Raji (cell line): ENCODE results near the gene AZU1.

Experiments used
- POLR2A ChIP-seq: IDR thresholded peaks from 2 replicates; pipeline ENCODE4 v1.6.1; 2011; ENCODE audit warnings: low read depth, low read length, control low read depth; ENCODE audit not compliant: insufficient read depth

AZU1 gene

DNA sequence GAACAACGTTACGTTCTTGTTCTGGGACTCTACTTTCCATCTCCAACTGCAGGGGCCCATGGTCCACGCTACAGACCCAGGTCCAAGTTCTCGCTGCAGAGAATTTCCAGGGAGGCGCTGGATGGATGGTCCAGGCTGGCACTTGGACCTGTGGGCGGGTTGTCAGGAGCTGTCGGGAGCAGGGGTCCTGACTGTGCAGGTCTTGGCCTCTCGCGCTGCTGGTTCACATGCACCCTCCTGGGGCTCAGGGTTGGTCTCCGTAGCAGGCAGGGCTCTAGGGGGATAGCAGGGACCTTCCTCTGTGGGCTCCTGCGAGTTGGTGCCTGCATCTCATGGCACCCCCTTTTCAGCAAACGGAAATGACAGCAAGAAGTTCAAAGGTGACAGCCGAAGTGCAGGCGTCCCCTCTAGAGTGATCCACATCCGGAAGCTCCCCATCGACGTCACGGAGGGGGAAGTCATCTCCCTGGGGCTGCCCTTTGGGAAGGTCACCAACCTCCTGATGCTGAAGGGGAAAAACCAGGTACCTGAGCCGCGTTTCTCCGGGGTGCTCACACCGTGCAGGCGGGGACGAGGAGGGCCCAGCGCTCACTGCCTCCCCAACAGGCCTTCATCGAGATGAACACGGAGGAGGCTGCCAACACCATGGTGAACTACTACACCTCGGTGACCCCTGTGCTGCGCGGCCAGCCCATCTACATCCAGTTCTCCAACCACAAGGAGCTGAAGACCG, 23.8 kb upstream of the AZU1 start:
- TF ChIP-seq POLR2A = no peak

DNA sequence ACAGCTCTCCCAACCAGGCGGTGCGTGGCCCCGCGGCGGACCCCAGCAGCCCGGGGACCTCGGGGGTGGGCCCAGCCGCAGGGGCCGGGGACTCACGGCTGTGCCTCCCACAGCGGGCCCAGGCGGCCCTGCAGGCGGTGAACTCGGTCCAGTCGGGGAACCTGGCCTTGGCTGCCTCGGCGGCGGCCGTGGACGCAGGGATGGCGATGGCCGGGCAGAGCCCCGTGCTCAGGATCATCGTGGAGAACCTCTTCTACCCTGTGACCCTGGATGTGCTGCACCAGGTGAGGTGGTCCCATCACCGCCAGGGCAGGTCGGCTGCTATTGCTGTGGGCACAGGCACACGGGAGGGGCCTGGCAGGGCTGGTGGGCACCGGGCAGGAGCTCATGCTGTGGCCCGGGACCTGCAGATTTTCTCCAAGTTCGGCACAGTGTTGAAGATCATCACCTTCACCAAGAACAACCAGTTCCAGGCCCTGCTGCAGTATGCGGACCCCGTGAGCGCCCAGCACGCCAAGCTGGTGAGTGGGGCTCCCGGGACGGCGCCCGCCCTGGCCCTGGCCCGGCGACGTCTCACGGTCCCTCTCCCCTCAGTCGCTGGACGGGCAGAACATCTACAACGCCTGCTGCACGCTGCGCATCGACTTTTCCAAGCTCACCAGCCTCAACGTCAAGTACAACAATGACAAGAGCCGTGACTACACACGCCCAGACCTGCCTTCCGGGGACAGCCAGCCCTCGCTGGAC, 23.0 kb upstream of the AZU1 start:
- TF ChIP-seq POLR2A = no peak

DNA sequence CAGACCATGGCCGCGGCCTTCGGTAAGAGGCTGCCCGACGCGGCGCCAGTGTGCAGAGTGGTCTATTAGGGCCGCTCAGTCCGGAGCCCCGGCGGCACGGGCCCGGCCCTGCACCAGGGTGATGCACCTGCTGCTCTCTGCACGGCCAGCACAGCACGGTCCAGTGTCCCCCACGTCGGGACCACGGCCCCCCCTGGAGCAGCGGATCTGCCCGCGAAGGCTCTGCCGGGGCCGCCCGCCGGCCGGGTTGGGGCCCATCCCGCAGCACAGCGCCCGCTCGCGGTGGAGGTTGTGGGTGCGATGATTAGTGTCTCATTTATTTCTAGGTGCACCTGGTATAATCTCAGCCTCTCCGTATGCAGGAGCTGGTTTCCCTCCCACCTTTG, 22.5 kb upstream of the AZU1 start:
- no peak for TF ChIP-seq POLR2A

DNA sequence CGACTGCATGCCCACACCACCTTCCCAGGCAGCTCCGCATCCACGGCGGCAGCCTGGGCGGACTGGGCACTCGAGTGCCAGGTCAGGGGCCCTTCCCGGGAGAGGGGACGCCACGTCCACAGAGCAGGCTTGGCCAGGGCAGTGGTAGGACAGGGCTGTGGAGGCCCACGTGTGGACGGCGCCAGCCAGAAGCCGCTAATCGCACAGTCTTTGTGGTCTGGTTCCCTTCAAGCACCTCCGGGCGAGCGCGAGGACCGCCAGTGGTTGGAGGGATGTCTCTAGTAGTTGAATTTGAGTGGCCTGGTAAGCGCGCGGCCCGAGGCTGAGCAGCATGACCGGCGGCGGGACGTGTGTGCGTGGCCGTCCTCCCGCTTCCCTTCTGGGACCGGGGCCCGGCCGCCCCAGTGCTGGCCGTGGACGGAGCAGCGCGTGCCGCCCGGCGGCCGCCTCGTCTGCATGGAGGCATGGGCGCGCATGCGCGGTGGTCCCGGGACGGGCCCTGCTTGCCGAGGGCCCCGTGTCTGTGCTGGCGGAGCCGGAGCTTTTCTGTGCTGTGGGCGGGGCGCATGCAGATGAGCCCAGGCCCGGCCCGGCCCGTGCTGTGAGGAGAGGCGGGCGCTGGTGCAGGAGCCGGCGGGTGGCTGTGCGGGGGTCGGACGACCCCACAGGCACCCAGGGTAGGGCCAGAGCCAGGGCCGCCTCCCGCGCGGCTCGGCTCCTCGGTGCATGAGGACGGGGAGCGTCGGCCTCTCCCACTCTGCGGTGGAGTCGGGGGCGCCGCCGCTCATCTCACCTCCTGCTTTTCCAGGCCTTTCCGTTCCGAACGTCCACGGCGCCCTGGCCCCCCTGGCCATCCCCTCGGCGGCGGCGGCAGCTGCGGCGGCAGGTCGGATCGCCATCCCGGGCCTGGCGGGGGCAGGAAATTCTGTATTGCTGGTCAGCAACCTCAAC, 21.8 kb upstream of the AZU1 start:
- no peak for TF ChIP-seq POLR2A

DNA sequence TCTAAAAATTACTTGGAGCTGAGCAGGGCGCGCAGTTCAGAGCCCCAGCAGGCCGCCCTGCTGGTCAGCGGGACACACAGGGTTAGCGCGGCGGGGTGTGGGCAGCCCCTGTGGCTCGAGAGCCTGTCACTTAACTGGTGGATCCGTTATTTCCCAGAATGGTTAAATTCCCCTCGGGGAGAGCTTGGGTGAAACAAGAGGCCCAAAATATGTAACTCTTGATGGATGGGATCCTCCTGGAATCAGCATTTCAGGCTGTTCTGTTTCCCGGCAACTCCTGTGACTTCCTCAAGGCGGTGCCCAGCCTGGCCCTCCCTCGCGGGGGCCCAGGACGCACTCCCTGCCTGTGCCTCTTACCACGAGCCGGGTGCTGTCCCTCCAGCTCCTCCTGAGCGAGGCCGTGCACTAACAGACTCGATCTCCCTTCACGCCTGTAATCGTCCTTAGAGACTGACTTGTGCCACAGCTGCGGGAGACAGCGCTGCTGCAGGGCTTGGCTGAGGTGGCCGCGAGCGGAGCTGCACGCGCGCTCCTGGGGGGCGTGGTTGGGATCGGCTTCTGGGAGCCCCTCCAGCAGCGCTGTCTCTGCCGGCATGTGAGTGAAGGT, 20.7 kb upstream of the AZU1 start:
- TF ChIP-seq POLR2A = no peak

DNA sequence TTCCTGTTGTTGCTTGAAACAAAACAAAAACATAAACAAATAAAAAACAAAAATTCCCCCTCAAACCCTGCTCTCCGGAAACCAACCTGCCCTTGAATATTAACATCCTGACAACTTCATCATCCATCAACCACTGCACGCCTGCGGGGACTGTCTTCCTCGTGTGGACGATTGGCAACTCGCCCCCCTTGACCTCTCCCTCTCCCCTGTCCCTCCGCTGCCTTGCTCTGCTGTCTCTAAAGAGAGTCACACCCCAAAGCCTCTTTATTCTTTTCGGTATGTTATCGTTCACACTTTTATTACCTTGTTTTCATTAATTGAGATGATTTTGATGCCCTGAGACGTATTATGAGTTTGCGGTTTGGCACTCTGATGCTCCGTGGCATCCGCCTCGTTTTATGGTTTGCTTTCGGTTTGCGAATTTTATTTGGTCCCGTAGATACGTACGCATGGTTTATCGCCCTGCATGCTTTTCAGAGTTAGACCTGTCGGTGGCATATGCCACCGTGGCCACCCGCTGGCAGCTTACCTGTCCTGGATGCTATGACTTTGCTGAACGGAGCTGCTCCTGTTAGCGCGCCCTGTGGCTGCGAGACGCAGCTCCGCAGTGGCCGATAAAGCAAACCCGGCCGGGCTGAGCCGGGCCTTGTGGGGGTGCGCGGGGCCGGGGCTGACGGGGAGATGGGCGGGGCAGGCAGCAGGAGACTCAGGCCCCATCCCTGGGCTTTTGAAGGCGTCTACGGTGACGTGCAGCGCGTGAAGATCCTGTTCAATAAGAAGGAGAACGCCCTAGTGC, 19.8 kb upstream of the AZU1 start:
- TF ChIP-seq POLR2A = no peak

DNA sequence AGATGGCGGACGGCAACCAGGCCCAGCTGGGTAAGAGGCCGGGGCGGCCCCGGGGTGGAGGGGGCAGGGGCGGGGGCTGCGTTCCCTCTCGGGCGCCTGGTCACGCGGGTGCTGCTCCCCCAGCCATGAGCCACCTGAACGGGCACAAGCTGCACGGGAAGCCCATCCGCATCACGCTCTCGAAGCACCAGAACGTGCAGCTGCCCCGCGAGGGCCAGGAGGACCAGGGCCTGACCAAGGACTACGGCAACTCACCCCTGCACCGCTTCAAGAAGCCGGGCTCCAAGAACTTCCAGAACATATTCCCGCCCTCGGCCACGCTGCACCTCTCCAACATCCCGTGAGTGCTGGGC, 19.2 kb upstream of the AZU1 start:
- TF ChIP-seq POLR2A = no peak

DNA sequence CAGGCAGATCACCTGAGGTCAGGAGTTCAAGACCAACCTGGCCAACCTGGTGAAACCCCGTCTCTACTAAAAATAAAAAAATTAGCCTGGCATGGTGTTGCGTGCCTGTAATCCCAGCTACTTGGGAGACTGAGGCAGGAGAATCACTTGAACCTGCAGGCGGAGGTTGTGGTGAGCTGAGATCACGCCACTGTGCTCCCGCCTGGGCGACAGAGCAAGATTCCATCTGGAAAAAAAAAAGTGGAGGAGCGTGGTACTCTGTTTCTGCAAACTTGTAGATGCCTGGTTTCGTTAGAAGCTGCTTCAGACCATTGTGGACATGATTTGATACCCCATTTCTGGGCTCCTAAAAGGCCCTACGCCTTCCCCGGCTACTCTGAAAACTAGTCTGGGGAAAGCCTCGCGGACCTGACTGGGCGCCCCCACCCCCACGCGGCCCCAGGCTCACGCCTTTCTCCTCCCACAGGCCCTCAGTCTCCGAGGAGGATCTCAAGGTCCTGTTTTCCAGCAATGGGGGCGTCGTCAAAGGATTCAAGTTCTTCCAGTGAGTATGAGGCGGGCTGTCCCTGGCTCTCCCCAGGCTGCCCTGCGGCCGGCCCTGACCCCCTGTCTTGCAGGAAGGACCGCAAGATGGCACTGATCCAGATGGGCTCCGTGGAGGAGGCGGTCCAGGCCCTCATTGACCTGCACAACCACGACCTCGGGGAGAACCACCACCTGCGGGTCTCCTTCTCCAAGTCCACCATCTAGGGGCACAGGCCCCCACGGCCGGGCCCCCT, 17.4 kb upstream of the AZU1 start:
- TF ChIP-seq POLR2A = no peak

DNA sequence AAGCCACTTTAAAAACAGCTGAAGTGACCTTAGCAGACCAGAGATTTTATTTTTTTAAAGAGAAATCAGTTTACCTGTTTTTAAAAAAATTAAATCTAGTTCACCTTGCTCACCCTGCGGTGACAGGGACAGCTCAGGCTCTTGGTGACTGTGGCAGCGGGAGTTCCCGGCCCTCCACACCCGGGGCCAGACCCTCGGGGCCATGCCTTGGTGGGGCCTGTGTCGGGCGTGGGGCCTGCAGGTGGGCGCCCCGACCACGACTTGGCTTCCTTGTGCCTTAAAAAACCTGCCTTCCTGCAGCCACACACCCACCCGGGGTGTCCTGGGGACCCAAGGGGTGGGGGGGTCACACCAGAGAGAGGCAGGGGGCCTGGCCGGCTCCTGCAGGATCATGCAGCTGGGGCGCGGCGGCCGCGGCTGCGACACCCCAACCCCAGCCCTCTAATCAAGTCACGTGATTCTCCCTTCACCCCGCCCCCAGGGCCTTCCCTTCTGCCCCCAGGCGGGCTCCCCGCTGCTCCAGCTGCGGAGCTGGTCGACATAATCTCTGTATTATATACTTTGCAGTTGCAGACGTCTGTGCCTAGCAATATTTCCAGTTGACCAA, 16.7 kb upstream of the AZU1 start:
- TF ChIP-seq POLR2A = no peak

DNA sequence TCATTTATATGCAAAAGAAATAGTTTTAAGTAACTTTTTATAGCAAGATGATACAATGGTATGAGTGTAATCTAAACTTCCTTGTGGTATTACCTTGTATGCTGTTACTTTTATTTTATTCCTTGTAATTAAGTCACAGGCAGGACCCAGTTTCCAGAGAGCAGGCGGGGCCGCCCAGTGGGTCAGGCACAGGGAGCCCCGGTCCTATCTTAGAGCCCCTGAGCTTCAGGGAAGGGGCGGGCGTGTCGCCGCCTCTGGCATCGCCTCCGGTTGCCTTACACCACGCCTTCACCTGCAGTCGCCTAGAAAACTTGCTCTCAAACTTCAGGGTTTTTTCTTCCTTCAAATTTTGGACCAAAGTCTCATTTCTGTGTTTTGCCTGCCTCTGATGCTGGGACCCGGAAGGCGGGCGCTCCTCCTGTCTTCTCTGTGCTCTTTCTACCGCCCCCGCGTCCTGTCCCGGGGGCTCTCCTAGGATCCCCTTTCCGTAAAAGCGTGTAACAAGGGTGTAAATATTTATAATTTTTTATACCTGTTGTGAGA, 16.1 kb upstream of the AZU1 start:
- no peak for TF ChIP-seq POLR2A

DNA sequence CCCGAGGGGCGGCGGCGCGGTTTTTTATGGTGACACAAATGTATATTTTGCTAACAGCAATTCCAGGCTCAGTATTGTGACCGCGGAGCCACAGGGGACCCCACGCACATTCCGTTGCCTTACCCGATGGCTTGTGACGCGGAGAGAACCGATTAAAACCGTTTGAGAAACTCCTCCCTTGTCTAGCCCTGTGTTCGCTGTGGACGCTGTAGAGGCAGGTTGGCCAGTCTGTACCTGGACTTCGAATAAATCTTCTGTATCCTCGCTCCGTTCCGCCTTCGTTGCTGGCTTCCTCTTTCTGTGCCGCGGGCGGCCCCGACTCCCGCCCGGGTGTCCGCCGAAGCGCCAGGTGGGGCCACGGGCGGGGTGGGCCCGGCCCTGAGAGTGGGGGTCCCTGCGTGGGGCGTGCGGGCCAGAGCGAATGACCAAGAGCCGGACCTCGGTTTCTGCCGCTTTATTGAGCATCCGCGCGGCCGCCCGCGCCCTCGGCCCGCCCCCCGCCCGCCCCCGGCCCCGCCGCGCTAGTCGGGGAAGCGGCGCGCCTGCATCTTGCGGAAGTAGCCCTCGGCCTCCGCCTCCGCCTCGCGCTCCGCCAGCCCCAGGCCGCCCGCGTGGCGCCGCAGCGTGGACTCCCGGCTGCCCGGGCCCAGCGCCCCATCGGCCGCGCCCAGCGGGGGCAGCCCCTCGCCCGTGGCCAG, 15.4 kb upstream of the AZU1 start:
- TF ChIP-seq POLR2A = no peak

DNA sequence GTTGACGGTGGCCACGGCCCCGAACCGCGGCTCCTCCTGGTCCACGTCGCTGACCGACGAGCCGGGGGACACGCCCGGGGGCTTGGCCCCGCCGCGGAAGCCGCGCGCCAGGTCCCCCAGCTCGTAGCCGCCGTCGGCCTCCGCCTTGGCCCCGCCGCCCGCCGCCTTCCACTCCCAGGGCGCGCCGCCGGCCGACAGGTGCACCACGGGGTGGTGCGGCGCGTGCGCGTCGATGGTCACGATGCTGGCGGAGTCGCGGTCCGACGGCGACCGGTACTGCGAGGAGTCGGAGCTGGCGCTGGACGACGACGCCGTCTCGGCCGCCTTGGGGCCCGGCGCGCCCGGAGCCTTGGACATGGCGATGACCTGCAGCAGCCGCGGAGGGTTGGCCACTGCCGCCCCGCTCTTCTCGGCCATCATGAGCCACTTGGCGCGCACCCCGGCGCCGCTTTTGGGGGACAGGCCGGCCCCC, 14.9 kb upstream of the AZU1 start:
- no peak for TF ChIP-seq POLR2A
